GM19238 (cell line): ENCODE data around the gene WDR31.
A peak's percentile ranks its signal among the peaks of the same experiment; 100 is the strongest.
"Not testable (repeated sequence)": the region's sequence is repeated elsewhere in the genome, so short reads cannot be mapped to it uniquely, and the experiment has no call there.

ENCODE experiments used
- DNase-seq: peaks from one replicate; pipeline ENCODE4 v3.0.0; 2011; ENCODE audit warnings: low spot score; ENCODE audit not compliant: insufficient read length

WDR31 gene

DNA sequence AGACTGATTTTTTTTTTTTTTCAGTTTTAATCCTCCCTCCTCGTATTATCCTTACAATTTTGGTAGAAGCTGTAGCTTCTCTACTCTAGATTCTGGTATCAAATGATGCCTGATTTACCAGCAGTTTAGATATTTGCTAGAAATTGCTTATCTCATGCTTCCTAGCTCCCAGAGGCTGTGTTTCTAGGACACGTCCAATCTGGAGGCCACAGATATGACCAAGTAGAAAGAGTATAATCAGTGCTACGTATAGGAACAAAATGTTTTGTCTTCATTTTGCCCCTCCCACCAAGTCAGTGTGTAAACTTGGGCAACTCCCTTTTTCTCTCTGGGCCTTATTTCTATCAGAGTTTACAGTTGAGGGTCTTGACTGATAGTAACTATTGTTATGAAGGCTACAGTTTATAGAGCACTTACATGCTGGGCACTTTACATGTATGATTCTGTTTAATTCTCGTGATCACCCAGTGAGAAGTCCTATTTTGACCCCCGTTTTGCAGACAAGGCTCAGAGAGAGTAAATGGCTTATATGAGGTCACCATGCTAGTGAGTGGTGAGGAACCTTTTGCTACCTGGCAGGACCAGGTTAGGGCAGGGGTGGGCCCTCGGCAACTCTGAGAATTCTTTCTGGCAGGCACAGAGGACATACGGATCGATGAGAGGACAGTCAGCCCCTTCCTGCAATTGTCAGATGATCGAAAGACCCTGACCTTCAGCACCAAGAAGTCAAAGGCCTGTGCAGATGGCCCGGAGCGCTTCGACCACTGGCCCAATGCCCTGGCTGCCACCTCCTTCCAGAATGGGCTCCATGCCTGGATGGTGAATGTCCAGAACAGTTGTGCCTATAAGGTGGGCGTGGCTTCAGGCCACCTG lies 29.1 kb upstream of the WDR31 start:
- no peak for DNase-seq

DNA sequence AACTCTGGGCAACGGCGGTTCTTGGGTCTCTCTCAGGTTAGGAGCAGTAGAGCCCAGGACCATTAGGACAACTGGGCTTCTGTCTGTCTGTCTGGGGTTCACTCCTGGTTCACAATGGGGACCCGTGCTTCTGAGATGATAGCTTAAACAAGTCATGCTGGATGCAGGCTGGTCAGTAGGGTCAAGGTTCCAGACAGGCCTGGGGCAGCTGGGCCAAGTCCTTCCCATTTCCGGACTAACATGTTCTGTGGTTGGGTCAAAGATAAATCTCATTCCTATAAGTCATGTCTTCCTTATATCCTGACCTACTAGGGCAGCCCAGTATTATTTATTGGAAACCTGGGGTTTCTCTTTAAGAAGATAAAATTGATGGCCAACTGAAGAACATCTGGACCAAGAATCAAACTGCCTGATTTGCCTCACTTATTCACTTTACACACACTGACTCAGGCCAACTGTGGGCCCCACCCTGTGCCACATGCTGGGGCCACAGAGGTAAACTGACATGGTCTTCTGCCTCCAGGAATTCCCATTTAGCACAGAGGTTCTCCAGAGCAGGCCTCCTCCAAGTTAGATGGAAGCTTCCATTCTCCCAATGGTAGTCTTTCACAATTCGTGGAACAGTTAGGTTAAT lies 28.4 kb upstream of the WDR31 start:
- DNase-seq = no peak

DNA sequence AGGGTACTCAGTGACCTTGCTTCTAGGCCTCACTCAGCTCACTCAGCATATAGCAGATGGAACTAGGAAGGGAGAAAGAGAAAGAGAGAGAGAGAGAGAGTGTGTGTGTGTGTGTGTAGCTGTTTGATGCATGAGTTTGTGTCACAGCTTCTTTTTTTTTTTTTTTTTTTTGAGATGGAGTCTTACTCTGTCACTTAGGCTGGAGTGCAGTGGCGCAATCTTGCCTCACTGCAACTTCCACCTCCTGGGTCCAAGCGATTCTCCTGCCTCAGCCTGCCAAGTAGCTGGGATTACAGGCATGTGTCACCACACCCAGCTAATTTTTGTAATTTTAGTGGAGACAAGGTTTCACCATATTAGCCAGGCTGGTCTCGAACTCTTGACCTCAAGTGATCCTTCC lies 25.6 kb upstream of the WDR31 start:
- not testable (repeated sequence) for DNase-seq

DNA sequence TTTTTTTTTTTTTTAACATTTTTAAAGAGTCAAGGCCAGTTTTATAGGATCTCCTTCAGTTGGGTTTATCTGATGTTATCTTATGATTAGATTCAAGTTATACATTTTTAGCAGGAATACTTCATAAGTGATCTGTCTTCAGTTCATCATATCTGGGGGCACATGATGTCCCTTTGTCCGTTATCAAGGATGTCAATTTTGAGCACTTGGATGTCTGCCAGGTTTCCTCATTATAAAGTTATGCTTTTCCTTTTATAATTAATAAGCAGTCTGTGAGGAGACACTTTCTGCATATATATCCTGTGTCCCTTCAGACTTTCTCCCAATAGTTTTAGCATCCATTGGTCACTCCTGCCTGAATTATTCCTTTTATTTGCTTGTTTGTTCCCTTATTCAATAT lies 24.9 kb upstream of the WDR31 start:
- DNase-seq = no peak

DNA sequence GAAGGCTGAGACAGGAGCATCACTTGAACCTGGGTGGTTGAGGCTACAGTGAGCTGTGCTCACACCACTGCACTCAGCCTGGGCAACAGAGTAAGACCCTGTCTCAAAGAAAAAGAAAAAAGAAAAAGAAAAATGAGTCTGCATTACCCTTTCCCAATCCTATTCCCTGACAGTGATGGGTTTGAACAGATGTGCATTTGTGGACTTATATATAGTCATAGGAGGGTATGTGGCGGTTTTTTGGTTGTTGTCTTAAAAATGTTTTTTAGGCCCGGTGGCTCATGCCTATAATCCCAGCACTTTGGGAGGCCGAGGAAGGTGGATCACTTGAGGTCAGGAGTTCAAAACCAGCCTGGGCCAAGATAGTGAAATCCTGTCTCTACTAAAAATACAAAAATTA lies 23.3 kb upstream of the WDR31 start:
- no peak for DNase-seq

DNA sequence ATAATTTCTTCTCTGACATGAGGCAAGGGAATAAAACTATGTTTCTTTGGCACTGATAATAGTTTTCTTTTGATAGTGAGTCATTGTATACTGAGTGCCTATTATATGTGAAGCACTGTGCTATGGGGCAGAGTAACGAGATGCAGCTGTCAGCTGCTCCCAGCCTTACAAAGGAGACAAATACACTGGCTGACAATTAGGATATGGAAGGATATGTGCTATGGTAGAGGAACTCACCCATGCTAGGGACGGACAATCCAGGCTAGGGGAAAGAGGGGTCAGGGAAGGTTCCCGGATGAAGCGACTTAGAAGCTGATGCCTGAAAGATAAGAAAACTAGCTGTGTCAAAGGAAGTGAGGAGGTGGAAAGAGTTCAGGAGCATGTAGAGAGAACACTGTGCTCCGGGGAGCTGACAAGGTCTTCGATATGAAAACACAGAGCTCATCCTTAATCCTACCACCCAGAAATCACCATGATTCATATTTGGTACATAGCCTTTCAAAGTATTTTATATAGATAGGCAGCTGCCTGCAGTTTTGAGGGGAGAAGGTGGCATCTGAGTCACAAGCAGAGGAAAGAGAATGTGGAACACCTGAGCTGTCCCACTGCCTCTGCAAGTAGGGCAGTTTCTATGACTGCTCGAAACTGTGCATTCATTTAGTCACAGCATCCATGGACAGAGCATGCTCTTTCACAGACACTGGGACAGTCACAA lies 21.4 kb upstream of the WDR31 start:
- no peak for DNase-seq

DNA sequence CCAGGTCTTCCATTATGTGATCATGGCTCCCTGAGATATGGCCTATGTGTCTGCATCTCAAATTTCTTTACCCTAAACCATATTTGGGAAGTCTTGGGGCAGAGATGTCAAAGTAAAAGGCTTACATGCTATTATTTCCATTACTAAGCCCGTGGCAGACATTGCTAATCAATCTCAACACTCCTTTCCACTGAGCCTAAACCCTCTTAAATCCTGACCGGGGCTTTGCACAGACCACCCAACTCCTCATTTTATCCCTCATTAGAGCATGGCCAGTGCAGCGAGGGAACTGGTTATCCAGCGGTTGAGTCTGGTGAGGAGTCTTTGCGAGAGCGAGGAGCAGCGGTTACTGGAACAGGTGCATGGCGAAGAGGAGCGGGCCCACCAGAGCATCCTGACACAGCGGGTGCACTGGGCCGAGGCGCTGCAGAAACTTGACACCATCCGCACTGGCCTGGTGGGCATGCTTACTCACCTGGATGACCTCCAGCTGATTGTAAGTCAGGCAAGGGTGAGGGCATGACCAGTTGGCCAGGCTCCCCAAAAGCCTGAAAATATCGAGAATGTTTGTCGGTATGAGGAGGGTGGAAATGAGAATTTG lies 20.3 kb upstream of the WDR31 start:
- no peak for DNase-seq

DNA sequence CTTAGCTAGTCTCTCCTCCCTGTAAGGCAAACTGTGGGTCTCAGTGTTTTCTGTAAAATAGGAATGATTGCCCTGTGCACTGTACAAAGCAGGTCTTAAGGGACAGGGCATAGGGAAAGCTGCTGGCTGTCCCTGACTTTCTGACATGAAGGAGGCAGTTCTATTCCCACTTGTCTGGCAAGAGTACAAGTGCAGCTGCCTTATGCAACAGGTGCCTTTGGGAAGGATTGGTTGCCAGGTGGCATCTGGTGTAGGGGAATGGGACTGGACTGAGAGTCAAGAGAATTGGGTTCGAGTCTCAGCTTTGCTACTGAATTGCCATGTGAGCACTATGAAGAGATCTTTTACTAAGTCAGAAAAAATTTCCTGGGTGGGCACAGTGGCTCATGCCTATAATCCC lies 19.3 kb upstream of the WDR31 start:
- DNase-seq = no peak

DNA sequence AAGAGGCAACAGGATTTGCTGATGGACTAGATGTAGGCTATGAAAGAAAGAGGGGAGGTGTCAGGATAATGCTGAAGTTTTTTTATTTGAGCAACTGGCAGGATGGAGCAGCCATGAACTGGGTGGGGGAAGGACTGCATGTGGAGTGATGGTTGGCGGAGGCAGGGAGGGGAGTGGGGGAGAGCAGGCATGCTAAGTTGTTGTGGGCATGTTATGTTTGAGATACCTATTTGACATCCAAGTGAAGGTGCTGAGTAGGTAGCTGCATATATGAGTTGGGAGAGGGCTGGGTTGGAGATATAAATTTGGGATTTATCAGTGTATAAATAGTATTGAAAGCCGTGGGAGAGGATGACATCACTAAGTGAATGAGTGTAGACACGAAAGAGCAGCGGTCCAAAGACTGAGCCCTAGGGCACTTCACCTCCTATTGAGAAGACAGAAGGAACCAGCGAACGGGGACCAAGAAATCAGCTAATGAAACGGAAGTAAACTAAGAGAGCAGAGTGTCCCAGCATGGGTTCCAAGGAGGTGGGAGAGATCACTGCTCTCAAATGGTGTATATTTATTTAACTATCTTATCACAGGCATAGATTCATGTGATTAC lies 16.7 kb upstream of the WDR31 start:
- no peak for DNase-seq

DNA sequence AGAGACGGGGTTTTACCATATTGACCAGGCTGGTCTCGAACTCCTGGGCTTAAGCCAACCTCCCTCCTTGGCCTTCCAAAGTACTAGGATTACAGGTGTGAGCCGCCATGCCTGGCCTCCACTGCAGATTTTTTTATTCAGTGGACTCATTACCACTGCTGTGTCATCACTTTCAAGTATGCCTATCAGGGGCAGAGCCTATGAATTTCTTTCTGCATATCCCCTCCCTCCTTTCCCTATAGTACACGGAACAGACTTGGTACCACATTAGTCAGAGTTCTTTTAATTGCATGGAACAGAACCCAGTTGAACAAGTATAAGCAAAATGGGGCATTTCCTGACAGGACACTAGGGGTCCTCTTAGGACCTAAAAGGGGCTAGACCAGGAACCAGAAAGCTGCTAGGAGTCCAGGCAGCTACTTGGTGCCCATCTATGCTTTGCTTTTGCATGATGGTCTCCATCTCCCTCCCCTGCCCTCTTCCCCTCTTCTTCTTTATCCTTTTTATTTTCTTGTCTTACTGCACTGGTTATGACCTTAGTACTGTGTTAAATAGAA lies 15.0 kb upstream of the WDR31 start:
- no peak for DNase-seq

DNA sequence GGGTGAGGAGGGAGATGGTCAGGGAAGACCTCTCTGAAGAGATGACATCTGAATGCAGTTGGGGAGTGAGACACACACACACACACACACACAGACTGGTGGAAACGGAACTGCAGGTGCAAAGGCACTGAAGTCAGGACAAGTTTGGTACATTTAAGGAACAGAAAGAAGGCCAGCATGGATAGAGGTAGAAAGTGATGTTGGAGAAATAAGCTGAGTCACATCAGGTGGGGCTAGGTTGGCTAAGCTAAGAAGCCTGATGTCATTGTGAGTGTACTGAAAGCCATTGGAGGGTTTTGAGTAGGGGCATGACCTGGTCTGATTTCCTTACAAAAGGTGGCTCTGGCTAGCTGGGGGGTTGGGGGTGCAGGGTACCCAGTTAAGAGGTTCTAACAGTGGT lies 12.3 kb upstream of the WDR31 start:
- no peak for DNase-seq

DNA sequence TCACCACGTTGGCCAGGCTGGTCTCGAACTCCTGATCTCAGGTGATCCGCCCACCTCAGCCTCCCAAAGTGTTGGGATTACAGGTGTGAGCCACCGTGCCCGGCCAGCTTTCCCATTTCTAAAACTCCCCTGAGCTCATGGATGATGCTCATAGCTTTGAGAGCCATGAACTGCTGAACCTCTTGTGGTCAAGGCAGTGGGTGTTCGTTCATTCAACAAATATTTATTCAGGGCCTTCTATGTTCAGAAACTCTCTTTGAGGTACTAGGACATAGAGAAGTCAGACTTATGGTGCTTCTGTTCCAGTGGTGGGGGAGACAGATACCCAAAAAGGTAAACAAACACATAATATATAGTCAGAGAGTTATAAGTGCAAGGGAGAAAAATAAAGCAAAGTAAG lies 11.9 kb upstream of the WDR31 start:
- no peak for DNase-seq

DNA sequence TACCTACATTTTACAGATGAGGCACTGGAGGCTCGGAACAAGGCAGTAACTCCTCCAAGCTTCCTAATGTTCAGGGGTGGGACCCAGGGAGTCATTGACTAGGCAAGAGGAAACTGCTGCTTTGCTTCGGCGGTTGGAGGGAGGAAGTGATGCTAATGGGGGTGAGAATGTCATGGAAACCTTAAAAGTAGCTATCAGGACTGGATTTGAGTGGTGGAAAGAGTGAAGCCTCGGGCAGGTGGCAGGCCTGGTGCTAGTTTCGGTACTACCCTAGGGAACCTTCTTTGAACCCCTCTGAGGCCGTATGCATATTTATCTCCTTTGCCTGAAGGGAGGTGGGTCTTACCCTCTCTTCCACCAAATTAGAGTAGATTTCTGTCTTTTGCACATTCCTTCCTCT lies 10.9 kb upstream of the WDR31 start:
- DNase-seq = no peak

DNA sequence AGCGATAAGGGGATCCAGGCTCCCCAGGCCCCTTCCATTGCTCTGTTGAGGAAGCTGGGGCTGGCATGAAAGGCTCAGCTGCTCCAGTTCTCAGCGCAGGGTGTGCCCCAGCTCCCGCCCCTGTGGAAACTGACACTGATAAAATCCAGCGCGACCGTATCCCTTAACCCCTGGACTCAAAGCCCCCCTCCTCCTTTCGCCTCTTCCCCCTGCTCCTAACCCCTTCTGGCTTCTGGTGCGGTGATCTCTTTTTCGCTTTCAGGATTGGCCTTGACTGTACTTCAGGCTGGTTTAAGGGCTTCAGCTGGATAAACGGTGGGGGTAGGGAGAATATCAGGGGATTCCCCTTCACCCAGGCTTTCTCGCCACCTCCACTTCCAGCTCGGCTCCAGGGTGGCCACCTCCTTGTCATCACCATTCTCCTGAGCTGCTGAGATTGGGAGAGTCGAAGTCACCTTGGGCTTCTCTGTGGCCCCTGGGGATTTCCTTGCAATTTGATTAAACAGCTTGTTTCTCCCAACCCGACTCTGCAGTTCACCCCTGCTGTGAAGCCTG lies 10.1 kb upstream of the WDR31 start:
- DNase-seq = no peak

DNA sequence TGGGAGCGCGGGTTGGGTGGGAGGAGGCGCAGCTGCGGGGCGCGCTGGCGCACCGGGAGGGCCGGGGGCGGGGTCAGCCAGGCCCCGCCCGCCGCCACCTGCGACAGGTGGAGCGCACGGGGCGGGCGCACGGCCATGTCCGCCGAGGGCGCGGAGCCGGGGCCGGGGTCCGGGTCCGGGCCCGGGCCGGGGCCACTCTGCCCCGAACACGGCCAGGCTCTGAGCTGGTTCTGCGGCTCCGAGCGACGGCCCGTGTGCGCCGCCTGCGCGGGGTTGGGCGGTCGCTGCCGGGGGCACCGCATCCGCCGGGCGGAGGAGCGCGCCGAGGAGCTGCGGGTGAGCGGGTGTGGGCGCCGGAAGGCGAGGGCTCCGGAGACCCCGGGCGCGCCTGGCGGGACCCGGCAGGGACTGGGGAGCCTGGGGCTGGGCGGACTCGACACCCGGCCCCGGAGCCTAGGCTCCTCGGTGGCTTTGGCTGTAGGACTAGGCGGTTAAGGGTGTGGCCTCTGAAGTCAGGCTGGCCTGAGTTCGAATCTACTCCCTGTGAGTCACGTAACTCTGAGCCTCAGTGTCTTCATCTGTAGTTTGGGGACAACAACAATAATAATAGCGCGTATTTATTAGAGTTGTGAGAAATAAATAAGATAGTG lies 9.5 kb upstream of the WDR31 start, which contains the start of gene BSPRY:
Gene BSPRY, plus strand, starts transcription at position 97 of the 650 bp plus-strand sequence. Its CDS starts 39 bp downstream, at position 136.
- peak; percentile 49 for DNase-seq

DNA sequence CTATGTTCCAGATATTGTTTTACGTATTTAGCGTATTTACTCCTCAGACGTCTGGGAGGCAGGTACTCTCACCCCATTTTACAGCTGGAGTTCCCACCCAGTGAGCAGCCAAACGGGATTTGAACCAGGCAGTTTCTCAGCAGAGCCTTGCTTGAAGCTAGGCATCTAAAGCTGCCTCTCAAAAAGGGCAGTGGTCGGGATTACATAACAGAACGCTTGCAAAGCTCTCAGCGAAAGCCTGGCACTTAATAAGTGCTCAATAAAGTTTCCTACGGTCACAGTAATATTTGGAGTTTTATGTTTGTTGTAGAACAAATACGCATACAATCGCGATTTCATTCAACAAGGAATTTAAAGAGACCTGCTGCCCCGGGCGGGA lies 9.0 kb upstream of the WDR31 start:
- no peak for DNase-seq

DNA sequence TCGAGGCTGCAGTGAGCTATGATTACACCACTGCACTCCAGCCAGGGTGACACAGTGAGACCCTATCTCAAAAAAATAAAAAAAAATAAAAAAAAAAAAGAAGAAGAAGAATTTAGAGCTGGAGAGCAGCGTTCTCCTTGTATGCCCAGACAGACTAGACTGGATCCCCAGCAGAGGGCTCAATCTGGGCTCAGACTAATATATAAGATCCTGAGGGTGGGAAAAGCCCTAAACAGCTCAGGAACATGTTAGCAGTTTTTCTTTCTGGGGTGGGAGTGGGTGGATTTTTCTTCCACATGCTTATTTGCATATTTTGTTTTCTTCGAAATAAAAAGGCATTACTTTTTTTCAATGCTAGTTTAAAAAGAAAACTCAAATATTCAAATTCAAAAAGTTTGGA lies 8.4 kb upstream of the WDR31 start:
- no peak for DNase-seq

DNA sequence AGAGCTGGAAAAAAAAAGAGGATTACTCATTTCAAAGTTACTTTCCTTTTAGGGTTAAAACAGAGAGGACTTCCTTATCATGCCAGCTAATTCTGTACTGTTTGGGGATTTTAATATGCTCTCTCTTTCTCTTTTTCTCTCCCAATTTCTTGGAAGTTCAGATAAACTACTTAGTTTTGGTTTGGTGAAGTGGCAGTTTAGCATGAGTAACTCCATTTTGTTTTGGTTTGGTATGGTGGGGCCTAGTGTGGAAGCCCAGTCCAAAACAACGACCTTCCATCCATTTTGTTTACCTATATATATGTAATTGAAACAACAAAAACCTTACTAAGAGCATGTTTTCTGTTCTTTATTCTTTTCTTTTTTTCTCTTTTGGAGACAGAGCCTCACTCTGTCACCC lies 5.6 kb upstream of the WDR31 start:
- DNase-seq = no peak

DNA sequence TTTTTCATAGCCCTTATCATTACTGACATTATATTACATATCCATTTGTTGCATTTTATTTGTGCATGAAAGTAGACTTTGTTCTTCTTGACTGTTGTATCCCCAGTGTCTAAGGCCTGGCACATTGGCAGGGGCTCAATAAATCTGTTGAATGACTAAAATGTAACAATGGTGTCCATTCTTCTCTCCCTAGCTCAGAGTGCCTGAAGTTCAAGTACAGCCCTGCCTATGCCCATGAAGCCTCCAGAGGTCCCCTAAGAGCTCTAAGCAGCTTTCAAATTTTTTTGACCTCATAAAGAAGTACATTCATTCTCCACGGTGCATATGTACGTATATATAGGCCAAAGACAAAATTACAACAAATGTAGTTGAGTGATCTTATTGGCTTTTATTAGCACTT lies 5.1 kb upstream of the WDR31 start:
- no peak for DNase-seq

DNA sequence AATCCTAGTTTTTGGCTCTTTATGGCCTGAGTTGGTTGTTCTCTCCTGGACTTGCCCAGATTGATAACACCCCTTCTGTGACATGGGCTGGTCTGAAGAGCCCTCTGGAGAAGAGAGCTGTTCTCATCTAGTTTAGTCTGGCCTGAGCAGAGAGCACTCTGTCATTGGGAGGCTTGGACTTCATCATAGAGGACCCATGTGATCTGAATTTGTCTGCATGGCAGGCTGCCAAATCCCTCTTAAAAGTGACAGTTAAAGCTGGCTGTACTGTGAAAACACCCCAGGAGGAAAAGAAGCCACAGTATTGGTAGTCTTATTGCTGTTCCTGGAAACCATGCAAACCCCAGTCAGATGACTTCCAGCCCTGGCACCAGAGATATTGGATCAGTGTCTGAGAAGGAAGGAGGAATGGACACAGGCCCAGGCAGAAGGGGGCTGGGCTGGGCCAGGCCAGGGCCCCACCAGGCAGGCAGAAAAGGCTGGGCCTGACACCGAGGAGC lies 3.7 kb upstream of the WDR31 start:
- no peak for DNase-seq
